LNCAP (cell line): ENCODE measurements around the gene MCM3AP.

ENCODE experiments used
- TF ChIP-seq, protein P1 (sequence below): fragments of 450-650 bp; IDR thresholded peaks from 2 replicates; pipeline ENCODE4 v1.5.1; 2017; ENCODE audit warnings: mild to moderate bottlenecking

The MCM3AP gene

DNA sequence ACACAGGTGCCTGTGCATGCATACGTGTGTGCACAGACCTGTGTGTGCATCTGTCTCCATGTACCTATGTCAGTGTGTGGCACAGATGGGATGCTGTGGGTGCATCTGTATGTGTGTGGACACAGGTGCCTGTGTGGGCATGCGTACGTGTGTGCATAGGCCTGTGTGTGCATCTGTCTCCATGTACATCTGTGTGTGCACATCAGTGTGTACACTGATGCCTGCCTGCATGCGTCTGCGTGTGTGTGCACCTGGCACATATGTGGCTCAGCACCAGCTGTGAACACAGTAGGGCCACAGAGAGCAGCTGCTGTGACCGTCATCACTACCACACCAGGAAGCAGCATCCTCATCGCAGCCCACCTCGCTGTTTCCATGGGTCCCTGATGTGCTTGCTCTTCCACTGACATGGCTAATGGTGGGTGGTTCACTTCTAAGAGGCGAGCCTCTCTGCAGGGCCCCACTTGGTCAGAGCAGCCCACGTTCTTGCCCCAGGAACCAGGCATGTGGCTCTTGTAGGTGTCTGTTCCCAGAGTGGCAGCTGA is 91.5 kb downstream of the MCM3AP start:
- TF ChIP-seq, protein P1, sequence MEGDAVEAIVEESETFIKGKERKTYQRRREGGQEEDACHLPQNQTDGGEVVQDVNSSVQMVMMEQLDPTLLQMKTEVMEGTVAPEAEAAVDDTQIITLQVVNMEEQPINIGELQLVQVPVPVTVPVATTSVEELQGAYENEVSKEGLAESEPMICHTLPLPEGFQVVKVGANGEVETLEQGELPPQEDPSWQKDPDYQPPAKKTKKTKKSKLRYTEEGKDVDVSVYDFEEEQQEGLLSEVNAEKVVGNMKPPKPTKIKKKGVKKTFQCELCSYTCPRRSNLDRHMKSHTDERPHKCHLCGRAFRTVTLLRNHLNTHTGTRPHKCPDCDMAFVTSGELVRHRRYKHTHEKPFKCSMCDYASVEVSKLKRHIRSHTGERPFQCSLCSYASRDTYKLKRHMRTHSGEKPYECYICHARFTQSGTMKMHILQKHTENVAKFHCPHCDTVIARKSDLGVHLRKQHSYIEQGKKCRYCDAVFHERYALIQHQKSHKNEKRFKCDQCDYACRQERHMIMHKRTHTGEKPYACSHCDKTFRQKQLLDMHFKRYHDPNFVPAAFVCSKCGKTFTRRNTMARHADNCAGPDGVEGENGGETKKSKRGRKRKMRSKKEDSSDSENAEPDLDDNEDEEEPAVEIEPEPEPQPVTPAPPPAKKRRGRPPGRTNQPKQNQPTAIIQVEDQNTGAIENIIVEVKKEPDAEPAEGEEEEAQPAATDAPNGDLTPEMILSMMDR: no peak

DNA sequence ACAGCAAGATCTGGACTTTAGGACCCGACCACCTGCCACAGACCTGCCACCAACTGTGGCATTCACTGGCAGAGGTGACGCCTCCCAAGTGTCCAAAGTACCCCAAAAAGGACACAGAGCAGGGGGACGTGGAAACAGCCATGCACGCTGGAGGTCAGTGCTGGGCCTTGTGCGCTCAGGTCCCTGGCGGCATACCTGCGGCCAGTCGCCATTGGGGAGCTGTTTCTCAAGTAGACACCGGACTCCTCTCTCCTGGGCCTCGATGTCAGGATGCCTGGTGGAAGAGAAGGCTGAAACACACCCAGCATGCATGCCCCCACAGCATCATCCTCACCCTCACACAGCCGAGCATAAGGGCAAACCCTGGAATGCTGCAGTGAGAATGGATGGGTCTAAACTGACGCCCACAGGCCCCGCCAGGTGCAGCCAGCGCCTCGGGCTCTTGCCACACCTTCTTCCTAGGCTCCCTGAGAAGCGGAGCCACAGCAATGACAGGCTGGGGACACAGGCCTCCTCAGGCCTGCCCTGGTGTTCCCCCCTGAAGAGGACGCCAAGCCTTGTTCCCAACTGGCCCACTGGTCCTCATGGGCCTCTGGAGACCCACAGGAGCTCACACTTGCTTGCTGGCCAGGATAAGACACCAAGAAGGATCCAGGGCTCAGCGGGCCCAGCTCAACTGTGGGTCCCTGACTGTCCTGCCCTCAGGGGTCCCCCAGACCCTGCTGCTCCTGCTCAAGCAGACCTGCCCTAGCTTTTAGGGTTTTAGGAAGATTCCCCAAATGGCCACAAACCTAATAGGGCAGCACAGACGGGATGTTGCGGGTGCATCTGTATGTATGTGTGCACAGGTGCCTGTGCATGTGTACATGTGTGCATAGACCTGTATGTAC is 93.5 kb downstream of the MCM3AP start:
- TF ChIP-seq, protein P1: no peak

DNA sequence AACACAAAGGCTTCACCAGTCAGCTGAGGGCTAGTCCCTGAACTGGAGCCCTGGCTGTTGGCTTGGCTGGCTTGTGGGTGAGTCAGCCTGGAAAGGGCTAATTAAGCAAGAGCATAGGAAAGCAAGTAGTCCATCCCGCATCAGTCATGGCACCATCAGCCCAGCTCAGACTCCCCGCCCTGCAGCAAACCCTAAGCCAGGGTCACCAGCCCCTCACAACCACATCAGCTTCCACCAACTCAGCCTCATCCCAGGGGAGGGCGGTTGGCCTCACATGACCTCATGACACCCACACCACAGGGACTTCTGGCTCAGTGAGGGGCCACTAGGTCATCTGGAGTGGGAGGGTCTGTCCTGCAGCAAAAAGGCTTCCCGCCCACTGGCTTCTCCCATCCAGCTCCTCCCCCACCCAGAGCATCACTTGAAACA is 94.1 kb downstream of the MCM3AP start:
- TF ChIP-seq, protein P1: no peak

DNA sequence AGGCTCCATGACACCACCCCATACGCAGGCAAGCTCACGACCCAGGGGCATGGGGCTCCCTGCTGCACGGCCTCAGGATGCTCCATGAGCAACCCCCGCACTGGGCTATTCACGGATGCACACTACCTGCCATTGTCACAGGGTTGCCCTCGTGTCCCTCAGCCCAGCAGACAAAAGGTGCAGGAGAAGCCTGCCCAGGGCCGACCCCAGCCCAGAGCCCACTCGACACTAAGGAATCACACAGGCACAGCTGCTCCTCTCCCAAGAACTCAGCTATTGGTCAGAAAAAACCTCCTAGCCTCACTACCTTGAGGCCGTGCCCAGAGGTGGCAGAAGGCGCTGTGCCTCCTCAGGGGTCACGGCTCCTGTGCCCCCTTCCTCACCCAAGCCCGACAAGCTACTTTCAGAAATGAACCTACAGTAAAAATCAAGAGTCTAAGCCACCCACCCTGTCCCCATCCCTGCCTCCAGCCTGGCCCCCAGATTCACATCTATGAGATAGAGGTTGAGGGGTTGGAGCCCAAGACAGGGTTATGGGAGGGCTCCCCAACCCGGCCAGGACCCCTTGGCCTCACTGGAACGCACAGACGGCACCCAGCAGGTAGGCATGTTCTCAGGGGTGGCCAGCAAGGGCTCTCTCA is 94.8 kb downstream of the MCM3AP start:
- TF ChIP-seq, protein P1: no peak

DNA sequence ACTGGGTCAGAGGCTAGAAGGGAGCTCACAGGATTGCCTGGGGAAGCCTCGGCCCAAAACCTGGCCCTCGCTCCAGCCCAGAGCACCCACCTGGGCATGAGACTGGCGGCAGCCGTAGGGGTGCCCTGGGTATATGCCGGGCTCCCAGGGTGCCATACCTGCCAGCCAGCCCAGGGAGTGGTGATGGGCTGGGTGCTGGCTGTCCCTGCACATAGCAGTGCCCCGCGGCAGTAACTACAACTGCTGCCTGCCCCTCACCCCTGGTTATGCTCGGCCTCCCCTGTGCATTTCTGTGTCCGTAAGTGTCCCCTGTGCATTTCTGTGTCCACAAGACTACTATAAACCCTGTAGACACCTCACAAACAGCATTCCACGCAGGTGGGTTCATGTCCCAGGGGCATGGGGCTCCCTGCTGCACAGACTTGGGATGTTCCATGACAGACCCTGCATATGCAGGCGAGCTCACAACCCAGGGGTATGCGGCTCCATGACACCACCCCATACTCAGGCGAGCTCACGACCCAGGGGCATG is 95.4 kb downstream of the MCM3AP start:
- TF ChIP-seq, protein P1: no peak

DNA sequence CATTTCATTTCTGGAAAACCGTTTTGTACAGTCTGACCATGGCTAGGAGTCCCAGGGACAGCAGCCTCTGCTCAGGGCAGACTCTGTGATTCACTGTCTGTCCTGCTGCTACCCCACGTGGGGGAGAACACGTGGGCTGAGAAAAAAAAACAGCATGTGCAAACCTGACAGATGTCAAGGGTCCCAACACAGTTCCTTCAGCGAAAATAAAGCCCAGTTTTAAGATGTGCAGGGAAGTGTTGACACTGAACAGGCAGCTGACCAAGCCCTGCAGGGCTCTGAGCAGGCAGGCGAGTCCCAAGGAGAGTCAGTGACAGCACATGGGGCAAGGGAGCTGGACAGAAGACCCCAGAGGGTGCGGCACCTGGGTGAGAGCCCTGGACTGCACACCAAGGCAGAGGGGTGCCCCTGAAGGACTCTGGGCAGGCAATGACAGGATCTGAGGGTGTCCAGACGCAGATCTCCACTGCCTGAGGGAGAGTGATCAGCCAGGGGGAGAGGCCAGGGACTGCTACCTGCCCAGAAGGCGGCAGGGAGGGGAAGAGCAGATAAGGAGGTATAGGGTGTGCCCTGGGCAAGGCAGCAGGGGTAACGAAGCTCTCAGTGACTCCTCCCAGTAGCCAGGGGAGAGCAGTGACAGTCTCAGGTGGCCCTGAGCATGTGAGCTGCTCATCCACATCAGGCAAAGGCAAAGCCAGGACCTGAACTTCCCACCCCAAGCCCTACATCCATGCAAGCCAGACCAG is 96.0 kb downstream of the MCM3AP start:
- TF ChIP-seq, protein P1: no peak
